ENCODE data around the gene FAM3D. TPM values are rescaled to one million over a fixed set of nuclear protein-coding genes. Genes with fewer than 3 reads are reported as not detected.

Gene FAM3D
- total and polyA plus RNA-seq, 2 donors from 2014 or later = 0.41 to 0.60 TPM

- Histone ChIP-seq H3K9me3 (ENCODE audit: control insufficient read depth in 2 of 3, insufficient read depth in 1 of 3, low read length in 3 of 3) (no peaks in the 10 kb centered on the region), H3K27ac (ENCODE audit: low read depth in 2 of 2, low read length in 2 of 2) (peak overlapping the region; percentile 51 to 59), H3K9ac (ENCODE audit: low read length in 3 of 3) (peak overlapping the region in 1 of 3 donors; percentile 2), H3K36me3 (ENCODE audit: control insufficient read depth in 2 of 3, insufficient read depth in 3 of 3, low read length in 3 of 3) (no peaks in the 10 kb centered on the region), H3K4me3 (ENCODE audit: low read length in 3 of 3) (no peak overlapping the region), H3K4me1 (ENCODE audit: control insufficient read depth in 2 of 3, insufficient read depth in 2 of 3, low read depth in 1 of 3, low read length in 3 of 3) (peaks cover 0 to 29% (median 19%) of the 10 kb centered on the region in 3 donors), H3K27me3 (ENCODE audit: control insufficient read depth, insufficient read depth, low read length) (no peaks in the 10 kb centered on the region)
- TF ChIP-seq CTCF (IDR thresholded peaks at IDR 0.05; ENCODE audit: borderline replicate concordance, extremely low read depth, insufficient read depth) = no peak
- intact Hi-C loops (cut with DNase I) = loop anchor here (10.0 kb wide), 1 partner anchor 304 kb away; no protein-coding TSS in a partner anchor
- FAIRE-seq (no peak), DNase-seq (peak in 3 of 5 donors; percentile 26 to 91 (median 72))
Observed at GRCh38 chr3:58628823-58629562, 37.6 kb downstream of the FAM3D start.

- H3K9me3 ChIP-seq (ENCODE audit: control insufficient read depth in 2 of 3, insufficient read depth in 1 of 3, low read length in 3 of 3) = no peaks in the 10 kb centered on the region
- intact Hi-C loops (cut with DNase I) = loop anchor here (10.0 kb wide), 1 partner anchor 303 kb away; no protein-coding TSS in a partner anchor
- peak overlapping the region in 1 of 2 donors; percentile 59 for H3K27ac ChIP-seq (ENCODE audit: low read depth in 2 of 2, low read length in 2 of 2)
- FAIRE-seq (no peak), DNase-seq (no peak)
- no peak overlapping the region for H3K9ac ChIP-seq (ENCODE audit: low read length in 3 of 3)
- H3K4me3 ChIP-seq (ENCODE audit: low read length in 3 of 3) = no peak overlapping the region
- H3K27me3 ChIP-seq (ENCODE audit: control insufficient read depth, insufficient read depth, low read length) = no peaks in the 10 kb centered on the region
- no peak for TF ChIP-seq CTCF (IDR thresholded peaks at IDR 0.05; ENCODE audit: borderline replicate concordance, extremely low read depth, insufficient read depth)
- H3K4me1 ChIP-seq (ENCODE audit: control insufficient read depth in 2 of 3, insufficient read depth in 2 of 3, low read depth in 1 of 3, low read length in 3 of 3) = peaks cover 0 to 29% (median 19%) of the 10 kb centered on the region in 3 donors
- no peaks in the 10 kb centered on the region for H3K36me3 ChIP-seq (ENCODE audit: control insufficient read depth in 2 of 3, insufficient read depth in 3 of 3, low read length in 3 of 3)
Observed at GRCh38 chr3:58627941-58628340, 38.6 kb downstream of the FAM3D start.

GRCh38 chr3:58627570-58627885 is 39.0 kb downstream of the FAM3D start:
- Histone ChIP-seq H3K9ac (ENCODE audit: low read length in 3 of 3) (no peak overlapping the region), H3K4me3 (ENCODE audit: low read length in 3 of 3) (no peak overlapping the region)

More at GRCh38 chr3:58627570-58627885, 39.0 kb downstream of the FAM3D start:
- no peaks in the 10 kb centered on the region for H3K27me3 ChIP-seq (ENCODE audit: control insufficient read depth, insufficient read depth, low read length)
- no peaks in the 10 kb centered on the region for H3K9me3 ChIP-seq (ENCODE audit: control insufficient read depth in 2 of 3, insufficient read depth in 1 of 3, low read length in 3 of 3)
- no peak for DNase-seq
- H3K27ac ChIP-seq (ENCODE audit: low read depth in 2 of 2, low read length in 2 of 2) = peak overlapping the region in 1 of 2 donors; percentile 5
- intact Hi-C loops (cut with DNase I) = loop anchor here (10.0 kb wide), 1 partner anchor 303 kb away; no protein-coding TSS in a partner anchor
- no peak for TF ChIP-seq CTCF (IDR thresholded peaks at IDR 0.05; ENCODE audit: borderline replicate concordance, extremely low read depth, insufficient read depth)
- no peak for FAIRE-seq
- H3K36me3 ChIP-seq (ENCODE audit: control insufficient read depth in 2 of 3, insufficient read depth in 3 of 3, low read length in 3 of 3) = no peaks in the 10 kb centered on the region
- H3K4me1 ChIP-seq (ENCODE audit: control insufficient read depth in 2 of 3, insufficient read depth in 2 of 3, low read depth in 1 of 3, low read length in 3 of 3) = peaks cover 0 to 29% (median 19%) of the 10 kb centered on the region in 3 donors
